HG02884 (cell line): ENCODE measurements around the gene MAST1.
"Not testable (repeated sequence)": the region's sequence is repeated elsewhere in the genome, so short reads cannot be mapped to it uniquely, and the experiment has no call there.

Source experiments
- ATAC-seq: cut with Tn5 transposase; IDR thresholded peaks from one replicate; pipeline ENCODE4 v1.9.1; 2021; ENCODE audit warnings: mild to moderate bottlenecking, moderate library complexity; ENCODE audit not compliant: unreplicated experiment

Gene MAST1

GRCh38 chr19:12838886-12839756 is 806 bp downstream of the MAST1 start:
- ATAC-seq, result no peak

- ATAC-seq, result no peak
Observed at GRCh38 chr19:12840091-12841079, 2.1 kb downstream of the MAST1 start.

GRCh38 chr19:12841094-12841493 is 2.8 kb downstream of the MAST1 start:
- no peak for ATAC-seq

GRCh38 chr19:12842511-12842910 is 4.2 kb downstream of the MAST1 start:
- no peak for ATAC-seq

- no peak for ATAC-seq
Observed at GRCh38 chr19:12843328-12843727, 5.0 kb downstream of the MAST1 start.

- no peak for ATAC-seq
Observed at GRCh38 chr19:12843999-12844732, 5.9 kb downstream of the MAST1 start.

- not testable (repeated sequence) for ATAC-seq
Observed at GRCh38 chr19:12846613-12847012, 8.3 kb downstream of the MAST1 start.

GRCh38 chr19:12847159-12848139 is 9.1 kb downstream of the MAST1 start:
- ATAC-seq, result no peak

- ATAC-seq, result no peak
Observed at GRCh38 chr19:12856653-12857052, 18.3 kb downstream of the MAST1 start.

GRCh38 chr19:12858041-12858928 is 20.0 kb downstream of the MAST1 start:
- ATAC-seq, result no peak

GRCh38 chr19:12859546-12859945 is 21.2 kb downstream of the MAST1 start:
- no peak for ATAC-seq

GRCh38 chr19:12864143-12864542 is 25.8 kb downstream of the MAST1 start:
- no peak for ATAC-seq

GRCh38 chr19:12864721-12865715 is 26.7 kb downstream of the MAST1 start:
- no peak for ATAC-seq

GRCh38 chr19:12865746-12866415 is 27.6 kb downstream of the MAST1 start:
- ATAC-seq, result no peak

GRCh38 chr19:12866416-12867119 is 28.3 kb downstream of the MAST1 start:
- ATAC-seq, result no peak
